Measurements from ENCODE around the gene EPB41L4A. TPM values are rescaled to one million over a fixed set of nuclear protein-coding genes. Genes with fewer than 3 reads are reported as not detected.
"Not testable (repeated sequence)": the region's sequence is repeated elsewhere in the genome, so short reads cannot be mapped to it uniquely, and the experiment has no call there.

Gene EPB41L4A
- total RNA-seq, 1 donor = 0.72 TPM

- no peak for DNase-seq (ENCODE audit: insufficient read length, low spot score, missing footprints)
- H3K4me3 ChIP-seq (ENCODE audit: insufficient read depth, low read length) = no peak overlapping the region
- no peak overlapping the region for H2AFZ ChIP-seq (ENCODE audit: low read length)
- H3K4me2 ChIP-seq (ENCODE audit: insufficient read depth, low read length) = no peak overlapping the region
- H3K36me3 ChIP-seq (ENCODE audit: insufficient read depth, low read length) = no peaks in the 10 kb centered on the region
- no peak for TF ChIP-seq CTCF (IDR thresholded peaks at IDR 0.05; ENCODE audit: extremely low read depth, low read depth, low read length)
- H3K9me3 ChIP-seq (ENCODE audit: low read depth, low read length) = no peaks in the 10 kb centered on the region
- H3K4me1 ChIP-seq (ENCODE audit: insufficient read depth, low read length) = no peaks in the 10 kb centered on the region
- H4K20me1 ChIP-seq (ENCODE audit: insufficient read depth, low read length) = no peaks in the 10 kb centered on the region
- H3K27me3 ChIP-seq (ENCODE audit: insufficient read depth, low read length) = no peaks in the 10 kb centered on the region
- no peaks in the 10 kb centered on the region for H3K79me2 ChIP-seq (ENCODE audit: insufficient read depth, low read length)
- no peak overlapping the region for H3K27ac ChIP-seq (ENCODE audit: low read depth, low read length)
Observed at GRCh38 chr5:112401924-112402323, 17.2 kb downstream of the EPB41L4A start.

GRCh38 chr5:112397690-112398089, 21.4 kb downstream of the EPB41L4A start:
- Histone ChIP-seq H2AFZ (ENCODE audit: low read length) (no peak overlapping the region), H3K27ac (ENCODE audit: low read depth, low read length) (no peak overlapping the region), H3K36me3 (ENCODE audit: insufficient read depth, low read length) (no peaks in the 10 kb centered on the region), H3K27me3 (ENCODE audit: insufficient read depth, low read length) (no peaks in the 10 kb centered on the region), H3K9me3 (ENCODE audit: low read depth, low read length) (no peaks in the 10 kb centered on the region), H3K79me2 (ENCODE audit: insufficient read depth, low read length) (no peaks in the 10 kb centered on the region), H3K4me2 (ENCODE audit: insufficient read depth, low read length) (no peak overlapping the region), H3K4me3 (ENCODE audit: insufficient read depth, low read length) (no peak overlapping the region), H4K20me1 (ENCODE audit: insufficient read depth, low read length) (no peaks in the 10 kb centered on the region), H3K4me1 (ENCODE audit: insufficient read depth, low read length) (no peaks in the 10 kb centered on the region)
- DNase-seq (ENCODE audit: insufficient read length, low spot score, missing footprints) = no peak
- no peak for TF ChIP-seq CTCF (IDR thresholded peaks at IDR 0.05; ENCODE audit: extremely low read depth, low read depth, low read length)

GRCh38 chr5:112396430-112396829, 22.6 kb downstream of the EPB41L4A start:
- H3K4me1 ChIP-seq (ENCODE audit: insufficient read depth, low read length) = no peaks in the 10 kb centered on the region
- no peak for TF ChIP-seq CTCF (IDR thresholded peaks at IDR 0.05; ENCODE audit: extremely low read depth, low read depth, low read length)
- H3K27ac ChIP-seq (ENCODE audit: low read depth, low read length) = no peak overlapping the region
- no peaks in the 10 kb centered on the region for H4K20me1 ChIP-seq (ENCODE audit: insufficient read depth, low read length)
- H3K4me2 ChIP-seq (ENCODE audit: insufficient read depth, low read length) = no peak overlapping the region
- no peaks in the 10 kb centered on the region for H3K9me3 ChIP-seq (ENCODE audit: low read depth, low read length)
- H3K4me3 ChIP-seq (ENCODE audit: insufficient read depth, low read length) = no peak overlapping the region
- no peaks in the 10 kb centered on the region for H3K79me2 ChIP-seq (ENCODE audit: insufficient read depth, low read length)
- DNase-seq (ENCODE audit: insufficient read length, low spot score, missing footprints) = peak; percentile 14
- no peak overlapping the region for H2AFZ ChIP-seq (ENCODE audit: low read length)
- no peaks in the 10 kb centered on the region for H3K36me3 ChIP-seq (ENCODE audit: insufficient read depth, low read length)
- H3K27me3 ChIP-seq (ENCODE audit: insufficient read depth, low read length) = no peaks in the 10 kb centered on the region

GRCh38 chr5:112395299-112395698, 23.8 kb downstream of the EPB41L4A start:
- not testable (repeated sequence) for H3K36me3 ChIP-seq (ENCODE audit: insufficient read depth, low read length); H3K4me2 ChIP-seq (ENCODE audit: insufficient read depth, low read length); H3K79me2 ChIP-seq (ENCODE audit: insufficient read depth, low read length); H3K27ac ChIP-seq (ENCODE audit: low read depth, low read length); H3K9me3 ChIP-seq (ENCODE audit: low read depth, low read length); H3K4me1 ChIP-seq (ENCODE audit: insufficient read depth, low read length); H3K27me3 ChIP-seq (ENCODE audit: insufficient read depth, low read length); DNase-seq (ENCODE audit: insufficient read length, low spot score, missing footprints); H4K20me1 ChIP-seq (ENCODE audit: insufficient read depth, low read length); H2AFZ ChIP-seq (ENCODE audit: low read length); H3K4me3 ChIP-seq (ENCODE audit: insufficient read depth, low read length)
